ENCODE results near the gene PPCDC.
A peak's percentile ranks its signal among the peaks of the same experiment; 100 is the strongest.

PPCDC gene

DNA sequence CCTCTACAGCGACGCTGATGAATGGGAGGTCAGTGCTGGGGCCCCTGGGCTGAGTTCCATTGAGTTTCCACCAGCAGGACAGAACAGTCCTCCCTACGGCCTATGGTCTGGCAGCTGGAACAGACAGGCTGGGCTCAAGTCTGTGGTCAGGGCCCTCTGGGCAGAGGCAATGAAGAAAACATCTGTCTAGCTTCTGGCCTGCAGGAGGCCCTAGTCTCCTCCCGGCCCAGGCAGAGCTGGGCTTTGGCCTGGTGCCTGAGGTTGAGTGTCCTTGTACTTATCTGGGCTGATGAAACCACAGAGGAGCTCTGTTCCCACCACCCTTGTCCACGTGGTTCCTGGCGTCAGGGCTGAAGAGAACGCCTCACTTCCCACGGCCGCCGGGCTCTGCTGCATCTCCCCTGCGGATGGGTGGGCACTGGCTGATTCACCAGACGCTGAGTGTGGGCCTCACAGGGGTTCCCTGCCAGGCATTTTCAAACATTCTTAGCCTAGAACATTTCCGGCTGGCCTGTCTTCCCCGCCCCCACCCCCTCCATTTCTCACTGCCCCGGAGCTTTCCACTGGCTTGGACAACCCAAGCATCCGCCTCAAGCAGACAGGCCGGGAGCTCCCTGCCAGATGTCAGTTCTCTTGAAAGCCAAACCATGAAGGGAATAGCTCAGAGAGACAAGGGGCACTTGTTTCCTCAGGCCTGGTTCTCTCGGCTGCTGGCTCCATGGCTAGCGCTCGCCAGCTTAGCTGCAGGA, 20.3 kb downstream of the PPCDC start:
- H3K4me1 ChIP-seq: peaks cover 71 to 99% (median 86%) of the 10 kb centered on the region in 10 experiments
- H3K9ac ChIP-seq: peak overlapping the region; percentile 66 to 77 (median 74); a peak in 21 of 22 replicates
- H3K27ac ChIP-seq: peak overlapping the region; percentile 78 to 90 (median 85)
- H3K36me3 ChIP-seq: peaks cover 0 to 16% (median 2%) of the 10 kb centered on the region in 11 experiments; a peak in 8 of 22 replicates
- peak overlapping the region in 5 of 10 experiments; percentile 11 to 50 (median 27); a peak in 4 of 20 replicates for H3K4me3 ChIP-seq
- no peak for TF ChIP-seq Cebpa-rat (IDR thresholded peaks at IDR 0.05)
- H3K27me3 ChIP-seq: no peaks in the 10 kb centered on the region
- peak overlapping the region; percentile 81 to 96 (median 88) for H3K4me2 ChIP-seq
- peaks cover 0 to 32% (median 13%) of the 10 kb centered on the region in 11 experiments; a peak in 15 of 22 replicates for H4K20me1 ChIP-seq
- H3K9me3 ChIP-seq (replicated peaks in 1 of 11): no peaks in the 10 kb centered on the region

DNA sequence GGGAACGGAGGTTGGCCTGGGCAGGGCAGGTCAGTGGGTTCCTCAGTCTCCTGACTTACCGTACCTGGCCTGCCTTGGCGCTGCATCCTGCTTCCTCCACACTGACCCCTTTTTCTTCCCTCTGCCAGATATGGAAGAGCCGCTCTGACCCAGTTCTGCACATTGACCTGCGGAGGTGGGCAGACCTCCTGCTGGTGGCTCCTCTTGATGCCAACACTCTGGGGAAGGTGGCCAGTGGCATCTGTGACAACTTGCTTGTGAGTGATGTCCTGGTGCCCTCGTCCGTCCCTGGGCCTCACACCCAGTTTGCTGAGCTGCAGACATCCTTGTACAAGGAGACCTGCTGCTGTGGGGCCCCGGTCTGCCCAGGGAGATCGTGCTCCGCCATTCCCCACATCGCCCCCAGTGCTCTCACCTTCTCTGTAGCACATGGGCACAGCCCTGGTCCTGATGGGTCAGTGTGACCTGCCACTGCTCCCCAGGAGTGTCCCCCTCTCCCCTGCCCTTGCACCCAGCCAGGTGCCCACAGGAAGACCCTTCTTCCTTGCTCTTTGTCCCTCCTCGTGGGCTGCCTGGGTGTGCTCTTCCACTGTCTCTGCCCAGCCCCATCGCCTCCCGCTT, 21.0 kb downstream of the PPCDC start:
- Histone ChIP-seq H3K4me3 (peak overlapping the region in 4 of 10 experiments; percentile 1 to 50 (median 7); a peak in 3 of 20 replicates), H3K36me3 (peaks cover 0 to 22% (median 7%) of the 10 kb centered on the region in 11 experiments; a peak in 10 of 22 replicates), H4K20me1 (peaks cover 0 to 32% (median 13%) of the 10 kb centered on the region in 11 experiments; a peak in 15 of 22 replicates), H3K27me3 (no peaks in the 10 kb centered on the region), H3K9me3 (replicated peaks in 1 of 11) (no peaks in the 10 kb centered on the region), H3K4me2 (peak overlapping the region; percentile 81 to 96 (median 88)), H3K27ac (peak overlapping the region; percentile 59 to 90 (median 85); a peak in 21 of 22 replicates), H3K4me1 (peaks cover 78 to 99% (median 91%) of the 10 kb centered on the region in 10 experiments), H3K9ac (peak overlapping the region; percentile 58 to 77 (median 74); a peak in 19 of 22 replicates)
- no peak for TF ChIP-seq Cebpa-rat (IDR thresholded peaks at IDR 0.05)

- Histone ChIP-seq H4K20me1 (peaks cover 0 to 32% (median 13%) of the 10 kb centered on the region in 11 experiments; a peak in 15 of 22 replicates), H3K9me3 (replicated peaks in 1 of 11) (no peaks in the 10 kb centered on the region), H3K9ac (peak overlapping the region in 7 of 11 experiments; percentile 58 to 77 (median 74); a peak in 4 of 22 replicates), H3K27me3 (no peaks in the 10 kb centered on the region), H3K4me2 (peak overlapping the region; percentile 84 to 96 (median 88)), H3K27ac (peak overlapping the region; percentile 59 to 90 (median 85); a peak in 16 of 22 replicates), H3K4me3 (no peak overlapping the region), H3K4me1 (peaks cover 89 to 100% (median 98%) of the 10 kb centered on the region in 10 experiments), H3K36me3 (peaks cover 0 to 26% (median 7%) of the 10 kb centered on the region in 11 experiments; a peak in 10 of 22 replicates)
- no peak for TF ChIP-seq Cebpa-rat (IDR thresholded peaks at IDR 0.05)
These were observed 22.1 kb downstream of the PPCDC start for GRCh38 chr15:75045332-75046015.

DNA sequence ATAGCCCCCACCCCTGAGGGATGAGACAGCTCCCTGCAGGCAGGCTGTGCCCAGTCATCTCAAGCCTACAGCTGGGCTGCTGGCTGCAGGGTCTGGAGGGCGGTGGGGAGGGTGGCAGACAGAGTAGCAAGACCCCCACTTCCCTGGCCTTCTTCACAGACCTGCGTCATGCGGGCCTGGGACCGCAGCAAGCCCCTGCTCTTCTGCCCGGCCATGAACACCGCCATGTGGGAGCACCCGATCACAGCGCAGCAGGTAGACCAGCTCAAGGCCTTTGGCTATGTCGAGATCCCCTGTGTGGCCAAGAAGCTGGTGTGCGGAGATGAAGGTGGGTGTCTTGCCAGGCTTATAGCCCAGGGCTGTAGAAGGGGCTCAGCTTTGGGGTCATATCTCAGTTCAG, 25.0 kb downstream of the PPCDC start:
- Histone ChIP-seq H3K27ac (peak overlapping the region in 8 of 11 experiments; percentile 77 to 91 (median 86); a peak in 11 of 22 replicates), H3K4me2 (peak overlapping the region; percentile 50 to 96 (median 86); a peak in 17 of 22 replicates), H3K36me3 (peaks cover 0 to 26% (median 7%) of the 10 kb centered on the region in 11 experiments; a peak in 10 of 22 replicates), H3K27me3 (no peaks in the 10 kb centered on the region), H4K20me1 (peaks cover 0 to 29% (median 11%) of the 10 kb centered on the region in 11 experiments; a peak in 15 of 22 replicates), H3K4me1 (peaks cover 80 to 88% (median 83%) of the 10 kb centered on the region in 10 experiments), H3K4me3 (no peak overlapping the region), H3K9me3 (replicated peaks in 1 of 11) (no peaks in the 10 kb centered on the region), H3K9ac (peak overlapping the region in 4 of 11 experiments; percentile 14 to 77 (median 74); a peak in 4 of 22 replicates)
- no peak for TF ChIP-seq Cebpa-rat (IDR thresholded peaks at IDR 0.05)

GRCh38 chr15:75049392-75049791, 26.0 kb downstream of the PPCDC start:
- H3K4me3 ChIP-seq: no peak overlapping the region
- peaks cover 0 to 26% (median 7%) of the 10 kb centered on the region in 11 experiments; a peak in 10 of 22 replicates for H3K36me3 ChIP-seq
- peaks cover 0 to 20% (median 3%) of the 10 kb centered on the region in 11 experiments; a peak in 10 of 22 replicates for H4K20me1 ChIP-seq
- peaks cover 70 to 78% (median 73%) of the 10 kb centered on the region in 10 experiments for H3K4me1 ChIP-seq
- peak overlapping the region; percentile 43 to 96 (median 75) for H3K4me2 ChIP-seq
- H3K27ac ChIP-seq: peak overlapping the region in 5 of 11 experiments; percentile 10 to 90 (median 30); a peak in 7 of 22 replicates
- no peak for TF ChIP-seq Cebpa-rat (IDR thresholded peaks at IDR 0.05)
- H3K27me3 ChIP-seq: no peaks in the 10 kb centered on the region
- H3K9me3 ChIP-seq (replicated peaks in 1 of 11): no peaks in the 10 kb centered on the region
- H3K9ac ChIP-seq: peak overlapping the region in 4 of 11 experiments; percentile 1 to 41 (median 9); a peak in 4 of 22 replicates

DNA sequence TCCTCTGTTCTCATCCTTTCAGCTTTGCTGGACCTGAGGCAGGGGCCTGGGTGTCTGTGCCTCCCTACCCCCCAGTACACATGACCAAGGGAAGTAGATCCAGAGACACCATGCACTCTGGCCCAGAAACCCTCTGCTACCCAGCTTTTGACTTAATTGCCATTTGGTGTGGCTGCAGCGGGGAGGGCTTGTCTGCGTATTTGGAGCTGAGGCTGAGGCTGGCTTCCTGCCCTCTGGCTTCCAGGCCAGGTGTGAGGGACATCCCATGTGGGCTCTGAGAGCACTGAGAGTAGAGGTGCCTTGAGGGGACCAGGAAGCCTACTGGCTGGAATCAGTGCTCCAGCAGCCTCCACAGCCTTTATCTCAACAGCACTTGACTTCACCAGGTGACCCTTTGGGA, 26.9 kb downstream of the PPCDC start:
- H4K20me1 ChIP-seq: peaks cover 0 to 14% (median 0%) of the 10 kb centered on the region in 11 experiments; a peak in 6 of 22 replicates
- H3K36me3 ChIP-seq: peaks cover 0 to 17% (median 7%) of the 10 kb centered on the region in 11 experiments; a peak in 9 of 22 replicates

DNA sequence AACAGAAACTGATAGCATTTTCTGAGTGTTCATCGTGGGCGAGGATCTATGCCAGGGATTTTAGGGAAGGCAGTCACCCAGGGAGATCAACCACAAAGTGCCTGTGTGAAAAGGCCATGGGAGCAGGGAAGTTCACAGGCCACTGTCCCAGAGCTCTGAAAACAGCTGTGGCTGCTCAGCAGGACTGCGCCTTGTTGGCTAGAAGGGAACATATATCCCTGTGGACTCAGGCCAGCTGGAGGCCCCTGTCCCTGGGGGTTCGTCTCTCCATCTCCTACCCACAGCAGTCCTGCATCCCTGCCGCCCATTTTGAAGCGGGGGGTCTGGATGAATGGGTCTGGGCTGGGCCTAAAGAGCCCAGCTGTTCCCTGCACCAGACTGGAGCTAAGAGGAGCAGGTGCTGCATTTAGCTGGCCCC, 27.8 kb downstream of the PPCDC start:
- Histone ChIP-seq H3K4me3 (no peak overlapping the region), H3K36me3 (peaks cover 0 to 17% (median 7%) of the 10 kb centered on the region in 11 experiments; a peak in 9 of 22 replicates), H3K27me3 (no peaks in the 10 kb centered on the region), H3K4me2 (peak overlapping the region in 10 of 11 experiments; percentile 26 to 96 (median 50); a peak in 18 of 22 replicates), H3K27ac (peak overlapping the region in 1 of 11 experiments; percentile 18; a peak in 1 of 22 replicates), H4K20me1 (peaks cover 0 to 14% (median 0%) of the 10 kb centered on the region in 11 experiments; a peak in 6 of 22 replicates), H3K9ac (peak overlapping the region in 1 of 11 experiments; percentile 3; a peak in 1 of 22 replicates), H3K9me3 (replicated peaks in 1 of 11) (no peaks in the 10 kb centered on the region), H3K4me1 (peaks cover 52 to 62% (median 55%) of the 10 kb centered on the region in 10 experiments)
- TF ChIP-seq Cebpa-rat (IDR thresholded peaks at IDR 0.05): no peak

More for the DNA sequence above, 26.9 kb downstream of the PPCDC start:
- H3K27ac ChIP-seq: no peak overlapping the region
- H3K9me3 ChIP-seq (replicated peaks in 1 of 11): no peaks in the 10 kb centered on the region
- peaks cover 61 to 69% (median 64%) of the 10 kb centered on the region in 10 experiments for H3K4me1 ChIP-seq
- no peak overlapping the region for H3K9ac ChIP-seq
- H3K27me3 ChIP-seq: no peaks in the 10 kb centered on the region
- H3K4me3 ChIP-seq: no peak overlapping the region
- TF ChIP-seq Cebpa-rat (IDR thresholded peaks at IDR 0.05): no peak
- peak overlapping the region; percentile 5 to 96 (median 67); a peak in 14 of 22 replicates for H3K4me2 ChIP-seq

DNA sequence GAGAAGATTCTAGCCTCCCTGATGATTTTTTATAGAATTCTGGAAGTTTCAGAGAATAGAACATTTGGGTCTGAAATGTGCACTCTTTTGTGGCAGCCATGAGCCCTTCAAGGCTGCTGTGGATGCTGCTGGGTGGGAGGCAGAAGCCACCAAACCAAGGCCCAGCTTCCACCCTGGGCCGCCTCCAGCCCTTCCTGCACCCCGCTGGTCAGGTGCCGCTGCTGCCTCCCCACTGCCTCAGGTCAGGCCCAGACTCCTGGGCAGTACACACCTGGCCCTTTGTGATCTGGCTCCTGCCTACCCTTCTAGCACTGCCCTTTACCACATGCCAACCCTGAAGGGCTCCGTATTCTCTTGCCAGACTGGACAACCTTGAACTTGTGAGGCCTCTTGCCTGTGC, 28.3 kb downstream of the PPCDC start:
- Histone ChIP-seq H3K36me3 (peaks cover 0 to 17% (median 7%) of the 10 kb centered on the region in 11 experiments; a peak in 9 of 22 replicates), H3K4me3 (no peak overlapping the region), H4K20me1 (peaks cover 0 to 9% (median 0%) of the 10 kb centered on the region in 11 experiments; a peak in 6 of 22 replicates), H3K27me3 (no peaks in the 10 kb centered on the region), H3K4me1 (peaks cover 47 to 59% (median 50%) of the 10 kb centered on the region in 10 experiments), H3K27ac (peak overlapping the region in 1 of 11 experiments; percentile 18; a peak in 1 of 22 replicates), H3K4me2 (peak overlapping the region in 6 of 11 experiments; percentile 30 to 96 (median 73); a peak in 10 of 22 replicates), H3K9me3 (replicated peaks in 1 of 11) (no peaks in the 10 kb centered on the region), H3K9ac (peak overlapping the region in 1 of 11 experiments; percentile 3; a peak in 1 of 22 replicates)
- TF ChIP-seq Cebpa-rat (IDR thresholded peaks at IDR 0.05): no peak
